Forelimb muscle (tissue), 1 donor: ENCODE data around the gene PPFIA3. TPM values are rescaled to one million over a fixed set of nuclear protein-coding genes. Genes with fewer than 3 reads are reported as not detected.

Source experiments
- DNase-seq: peaks from one replicate; pipeline ENCODE4 v3.0.0-alpha.2; 2013; ENCODE audit warnings: low read depth
- polyA plus RNA-seq: library from polyadenylated mRNA; unstranded; fragments of 120-200 nt; gene quantifications from one replicate; pipeline ENCODE4 v1.2.1, GENCODE V29; 2013; ENCODE audit not compliant: insufficient read length

Gene PPFIA3
- polyA plus RNA-seq, 1 donor: 7.8 TPM

DNA sequence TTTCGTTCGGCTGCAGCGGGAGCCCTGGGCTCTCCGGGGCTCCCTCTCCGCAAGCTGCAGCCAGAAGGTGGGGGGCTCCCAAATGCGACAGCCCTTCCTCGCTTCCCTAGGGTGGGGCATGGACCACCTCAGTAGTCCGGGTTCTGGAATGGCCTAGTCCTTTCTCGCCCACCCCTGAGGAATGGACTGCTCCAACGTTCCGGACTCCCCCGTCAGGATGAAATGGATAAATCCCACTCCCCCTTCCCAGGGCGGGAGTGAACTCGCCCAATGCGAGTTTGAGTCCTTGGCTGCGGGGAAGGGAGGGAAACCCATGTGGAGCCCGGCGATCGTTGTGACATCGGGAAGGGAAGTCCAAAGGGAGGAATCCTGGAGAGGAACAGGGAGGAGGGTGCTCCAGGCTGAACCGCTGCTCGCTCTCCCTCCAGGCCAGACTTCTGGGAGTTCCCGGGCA lies 30.3 kb downstream of the PPFIA3 start:
- DNase-seq: peak; percentile 68

DNA sequence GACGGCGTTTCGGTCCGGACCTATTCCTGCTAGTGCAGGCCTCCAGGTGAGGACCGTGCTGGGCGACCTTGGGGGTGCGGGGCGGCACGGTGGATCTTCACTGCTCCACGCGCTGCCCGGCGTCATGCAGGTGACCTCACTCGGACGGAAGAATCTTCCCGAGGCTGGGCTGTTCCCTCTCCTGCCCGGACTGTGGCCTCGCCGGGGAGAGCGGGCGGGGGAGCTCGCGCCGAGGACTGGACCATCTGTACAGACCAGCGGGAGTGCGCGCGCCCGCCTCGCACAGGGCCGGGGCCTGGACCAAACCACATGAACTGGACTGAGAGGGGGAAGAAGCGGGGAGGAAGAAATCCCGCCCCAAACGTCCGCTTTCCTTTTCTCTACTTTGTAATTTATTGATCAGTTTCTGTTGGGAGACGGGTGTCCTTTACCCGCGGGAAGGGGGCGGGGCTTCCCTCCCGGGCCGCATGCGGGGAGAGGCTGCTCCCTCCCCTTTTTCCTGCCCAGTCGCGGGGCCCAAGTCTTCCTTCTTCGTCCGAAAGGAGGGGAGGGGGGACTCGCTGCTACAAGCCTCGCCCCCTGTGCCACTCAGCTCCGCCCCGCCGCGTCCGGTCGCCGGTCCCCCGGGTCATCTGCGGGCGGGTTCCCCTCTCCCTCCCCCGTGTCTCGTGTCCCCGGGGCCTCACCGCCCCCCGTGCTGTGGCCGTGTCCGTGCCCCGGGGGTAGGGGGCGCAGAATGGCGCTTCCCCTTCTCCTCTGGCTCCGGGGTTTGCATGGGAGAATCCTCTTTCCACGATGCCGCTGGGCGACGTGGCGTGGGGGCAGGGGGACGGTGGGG lies 31.0 kb downstream of the PPFIA3 start:
- peak; percentile 68 for DNase-seq

DNA sequence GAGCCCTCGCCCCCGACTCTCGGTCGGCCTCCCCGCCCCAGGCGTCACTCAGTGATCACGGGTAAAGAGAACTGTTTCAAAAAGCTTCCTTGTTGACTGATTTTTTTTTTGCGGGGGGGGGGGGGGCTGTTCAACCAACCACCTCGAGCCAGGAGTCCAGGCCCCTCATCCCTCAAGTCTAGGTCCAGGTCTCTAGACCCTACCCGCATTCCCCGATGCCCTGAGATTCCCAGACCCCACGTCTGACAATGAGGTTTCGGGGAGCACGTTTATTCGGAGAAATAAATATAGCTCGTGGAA lies 31.6 kb downstream of the PPFIA3 start:
- DNase-seq: no peak

GRCh38 chr19:49151267-49152118 lies 32.1 kb downstream of the PPFIA3 start:
- DNase-seq: no peak

DNA sequence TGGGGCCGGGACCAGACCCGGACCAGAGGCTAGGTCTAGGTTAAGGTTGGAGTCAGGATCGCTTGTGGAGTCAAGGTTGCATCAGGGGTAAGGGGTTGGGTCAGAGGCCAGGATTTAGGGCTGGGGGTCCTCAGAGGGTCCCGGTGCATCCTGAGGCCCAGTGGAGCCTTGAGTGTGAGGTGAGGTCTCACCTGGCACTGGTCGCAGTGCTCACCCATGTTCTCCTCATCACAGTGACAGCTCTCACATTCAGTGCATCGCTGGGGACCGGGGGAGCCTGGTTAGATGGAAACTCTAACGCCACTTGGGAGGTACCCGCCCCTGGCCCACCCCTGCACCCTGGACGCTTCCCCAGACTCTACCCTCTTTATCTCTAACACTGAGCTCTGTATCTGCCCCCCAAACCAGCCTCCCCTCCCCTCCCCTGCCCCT lies 32.8 kb downstream of the PPFIA3 start:
- DNase-seq: no peak

DNA sequence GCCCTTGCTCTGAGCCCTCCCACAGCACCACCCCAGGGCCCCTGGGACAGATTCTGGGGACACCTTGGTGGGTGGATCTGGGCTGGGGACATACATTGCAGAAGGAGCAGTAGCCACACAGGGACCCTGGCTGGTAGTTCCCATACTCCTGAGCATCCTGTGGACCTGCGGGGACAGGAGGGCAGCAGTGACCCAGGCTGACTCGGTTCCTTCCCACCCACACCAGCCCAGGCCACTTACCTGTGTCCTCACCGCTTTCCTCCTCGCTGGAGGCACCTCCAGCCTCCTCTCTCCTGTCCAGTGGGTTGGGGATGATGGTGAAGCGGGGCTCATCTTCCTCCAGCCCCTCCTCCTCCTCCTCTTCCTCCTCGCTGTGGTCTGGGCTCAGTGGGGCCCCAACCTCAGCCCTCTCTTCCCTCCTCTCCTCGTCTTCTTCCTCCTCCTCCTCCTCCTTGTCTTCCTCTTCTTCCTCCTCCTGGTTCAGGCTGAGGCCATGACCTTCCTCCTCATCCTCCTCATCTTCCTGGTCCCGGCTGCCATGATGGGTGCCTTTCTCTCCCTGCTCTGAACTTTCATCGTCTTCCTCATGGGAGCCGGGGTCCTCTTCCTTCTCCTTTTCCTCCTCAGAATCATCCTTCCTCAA lies 33.9 kb downstream of the PPFIA3 start:
- no peak for DNase-seq

- no peak for DNase-seq
Measured at GRCh38 chr19:49154279-49154678, 34.9 kb downstream of the PPFIA3 start.

DNA sequence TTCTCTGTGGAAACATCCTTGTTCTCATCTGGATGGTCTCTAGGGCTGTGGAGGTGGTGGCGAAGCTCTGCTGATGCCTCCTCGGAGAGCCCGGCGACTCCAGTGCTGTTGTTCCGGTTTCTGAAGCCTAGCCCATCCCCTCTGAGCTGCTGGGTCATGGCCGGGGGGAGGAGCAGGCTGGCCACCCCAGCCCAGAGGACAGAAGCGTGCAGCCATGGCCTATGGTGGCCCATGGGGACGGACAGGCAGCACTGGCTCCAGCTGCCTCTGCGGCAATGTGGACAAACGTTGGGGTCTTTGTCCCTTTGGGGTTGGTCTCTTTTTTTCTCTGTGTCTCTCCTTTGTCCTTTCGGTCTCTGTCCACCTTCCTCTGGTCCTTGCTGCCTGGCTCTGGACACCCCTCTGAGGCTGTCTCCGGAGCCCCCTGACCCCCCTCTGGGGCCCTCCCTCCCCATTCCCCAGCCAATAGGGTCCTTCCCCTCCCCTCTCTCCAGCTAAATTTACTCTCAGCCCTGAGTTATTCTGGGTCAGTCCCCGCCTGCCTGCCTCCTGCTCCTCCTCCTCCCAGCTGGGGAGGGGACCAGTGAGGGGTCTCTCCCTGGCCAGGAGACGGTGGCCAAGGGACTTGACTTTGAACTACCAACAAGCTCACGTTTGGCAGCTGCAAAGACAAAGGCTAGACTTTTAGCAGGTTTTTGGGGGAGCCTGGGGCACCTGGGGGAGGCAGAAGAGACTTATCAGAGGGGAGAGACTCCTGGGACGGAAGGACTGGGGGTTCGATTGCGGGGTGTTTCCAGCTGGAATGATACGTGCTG lies 35.9 kb downstream of the PPFIA3 start, which contains the start of gene HRC:
HRC (minus strand) TSS at position 392 of the 815 bp plus-strand sequence; CDS start at position 233, 159 bp downstream.
- DNase-seq: no peak

DNA sequence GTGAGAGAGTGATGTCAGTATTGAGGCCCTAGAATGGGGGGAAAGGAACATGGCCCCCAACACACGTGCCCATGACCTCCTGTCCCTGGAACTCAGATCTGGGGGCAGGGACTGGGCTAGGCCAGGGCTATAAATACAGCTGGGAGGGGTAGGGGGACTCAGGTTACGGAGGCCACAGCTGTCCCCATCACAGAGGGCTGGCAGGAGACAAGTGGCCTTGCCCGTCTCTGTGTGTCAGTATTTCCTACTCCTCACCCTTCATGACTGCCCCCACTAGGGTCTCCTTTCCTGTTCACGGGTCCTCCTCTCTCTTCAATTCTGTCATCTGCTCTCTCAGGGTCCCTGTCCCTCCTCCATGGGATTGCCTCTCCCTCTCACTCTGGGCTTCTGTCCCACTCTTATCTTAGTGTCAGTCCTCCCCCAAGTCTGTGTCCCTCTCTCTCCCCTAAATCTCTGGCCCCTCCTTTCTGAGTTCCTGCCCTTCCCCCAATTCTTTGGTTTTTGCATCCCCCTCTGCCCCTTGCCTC lies 36.5 kb downstream of the PPFIA3 start:
- DNase-seq: no peak

- DNase-seq: no peak
Measured at GRCh38 chr19:49157445-49158224, 38.3 kb downstream of the PPFIA3 start, which contains the start of gene TRPM4. Gene TRPM4 (plus strand): TSS chr19:49157792. CDS start chr19:49157867, 75 bp downstream.

DNA sequence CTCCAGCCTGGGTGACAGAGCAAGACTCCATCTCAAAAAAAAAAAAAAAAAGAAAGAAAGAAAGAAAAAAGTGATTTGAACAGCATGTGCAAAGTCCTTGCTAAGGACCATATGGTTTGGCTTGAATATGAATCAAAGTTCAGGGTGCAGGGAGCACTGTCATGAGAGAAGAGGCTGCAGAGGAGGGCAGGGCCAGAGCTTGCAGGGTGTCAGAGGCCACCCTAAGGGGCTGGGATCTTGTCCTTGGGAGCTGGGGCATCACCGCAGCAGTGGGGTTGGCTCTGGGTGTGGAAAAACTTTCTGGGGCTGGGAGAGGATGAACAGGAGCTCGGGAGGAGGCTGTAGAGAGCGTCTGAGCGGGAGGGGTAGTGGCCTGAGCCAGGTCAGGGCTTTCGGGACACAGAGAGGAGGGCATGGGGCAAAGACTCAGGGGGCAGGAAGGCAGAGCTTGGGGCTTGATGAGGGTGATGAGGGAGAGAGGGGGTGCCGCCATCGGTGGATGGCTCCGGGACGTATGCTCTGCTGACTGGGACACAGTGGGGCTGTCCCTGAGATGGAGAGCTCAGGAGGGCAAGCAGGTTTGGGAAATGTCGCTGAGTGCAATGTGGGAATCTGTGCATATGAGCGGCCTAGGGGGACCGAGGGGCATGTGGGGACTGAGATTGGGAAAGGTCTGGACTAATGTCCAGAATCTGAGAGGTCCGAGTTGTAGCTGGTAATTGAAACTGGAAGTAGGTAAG lies 41.3 kb downstream of the PPFIA3 start:
- DNase-seq: no peak

DNA sequence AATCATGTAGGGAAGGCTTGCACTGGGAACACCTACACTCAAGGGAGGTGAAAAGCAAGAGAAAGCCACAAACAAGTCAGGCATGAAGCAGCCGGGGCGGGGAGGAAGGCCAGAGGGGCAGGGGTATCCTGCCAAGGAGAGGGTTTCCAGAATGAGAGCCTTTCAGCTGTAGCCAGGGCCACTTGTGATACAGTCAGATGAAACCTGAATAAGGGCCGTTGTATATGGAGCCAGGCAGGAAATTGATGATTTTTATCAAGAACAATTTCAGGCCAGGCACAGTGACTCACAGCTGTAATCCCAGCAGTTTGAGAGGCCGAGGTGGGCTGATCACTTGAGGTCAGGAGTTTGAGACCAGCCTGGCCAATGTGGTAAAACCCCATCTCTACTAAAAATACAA lies 42.6 kb downstream of the PPFIA3 start:
- no peak for DNase-seq

GRCh38 chr19:49165111-49165750 lies 45.9 kb downstream of the PPFIA3 start:
- no peak for DNase-seq

- no peak for DNase-seq
Measured at GRCh38 chr19:49165865-49166301, 46.5 kb downstream of the PPFIA3 start.

DNA sequence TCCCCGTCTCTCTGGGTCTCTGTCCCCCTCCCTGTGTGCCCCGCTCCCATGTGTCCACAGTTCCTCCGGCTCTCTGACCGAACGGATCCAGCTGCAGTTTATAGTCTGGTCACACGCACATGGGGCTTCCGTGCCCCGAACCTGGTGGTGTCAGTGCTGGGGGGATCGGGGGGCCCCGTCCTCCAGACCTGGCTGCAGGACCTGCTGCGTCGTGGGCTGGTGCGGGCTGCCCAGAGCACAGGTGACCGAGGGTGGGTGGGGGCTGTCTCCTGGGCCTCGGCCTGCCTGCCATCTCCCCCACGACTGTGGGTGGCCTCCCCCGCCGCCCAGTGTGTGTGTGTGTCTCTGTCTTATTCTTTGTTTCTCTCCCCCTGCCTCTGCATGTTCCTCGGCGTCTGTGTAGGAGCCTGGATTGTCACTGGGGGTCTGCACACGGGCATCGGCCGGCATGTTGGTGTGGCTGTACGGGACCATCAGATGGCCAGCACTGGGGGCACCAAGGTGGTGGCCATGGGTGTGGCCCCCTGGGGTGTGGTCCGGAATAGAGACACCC lies 48.6 kb downstream of the PPFIA3 start:
- DNase-seq: no peak

DNA sequence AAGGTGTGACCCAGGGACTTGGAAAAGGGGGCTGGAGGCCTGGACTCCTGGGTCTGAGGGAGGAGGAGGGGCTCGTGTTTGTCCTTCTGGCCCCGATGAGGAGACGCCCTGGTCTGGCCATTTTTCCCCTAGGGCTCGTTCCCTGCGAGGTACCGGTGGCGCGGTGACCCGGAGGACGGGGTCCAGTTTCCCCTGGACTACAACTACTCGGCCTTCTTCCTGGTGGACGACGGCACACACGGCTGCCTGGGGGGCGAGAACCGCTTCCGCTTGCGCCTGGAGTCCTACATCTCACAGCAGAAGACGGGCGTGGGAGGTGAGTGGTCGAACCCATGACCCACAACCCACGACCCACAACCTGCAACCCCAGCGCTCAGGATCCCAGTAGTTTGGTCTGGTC lies 49.1 kb downstream of the PPFIA3 start:
- no peak for DNase-seq

GRCh38 chr19:49173198-49173597 lies 53.9 kb downstream of the PPFIA3 start:
- DNase-seq: no peak

- no peak for DNase-seq
Measured at GRCh38 chr19:49180659-49181058, 61.3 kb downstream of the PPFIA3 start.
